LHCN-M2 (cell line): Measurements from ENCODE around the gene SHISA4. TPM values are rescaled to one million over a fixed set of nuclear protein-coding genes. Genes with fewer than 3 reads are reported as not detected.
"Not testable (repeated sequence)": the region's sequence is repeated elsewhere in the genome, so short reads cannot be mapped to it uniquely, and the experiment has no call there.

Source experiments
- DNase-seq: peaks from one replicate; pipeline ENCODE4 v3.0.0-alpha.2; 2012; ENCODE audit warnings: low read depth
- total RNA-seq: library from RNA; depleted of rRNA; stranded (reverse); fragments of >200 nt; gene quantifications from 2 replicates; pipeline ENCODE4 v1.2.3, GENCODE V29; 2014; rRNA removed

The SHISA4 gene
- total RNA-seq, 1 experiment from 2014 or later: 30.6 TPM

DNA sequence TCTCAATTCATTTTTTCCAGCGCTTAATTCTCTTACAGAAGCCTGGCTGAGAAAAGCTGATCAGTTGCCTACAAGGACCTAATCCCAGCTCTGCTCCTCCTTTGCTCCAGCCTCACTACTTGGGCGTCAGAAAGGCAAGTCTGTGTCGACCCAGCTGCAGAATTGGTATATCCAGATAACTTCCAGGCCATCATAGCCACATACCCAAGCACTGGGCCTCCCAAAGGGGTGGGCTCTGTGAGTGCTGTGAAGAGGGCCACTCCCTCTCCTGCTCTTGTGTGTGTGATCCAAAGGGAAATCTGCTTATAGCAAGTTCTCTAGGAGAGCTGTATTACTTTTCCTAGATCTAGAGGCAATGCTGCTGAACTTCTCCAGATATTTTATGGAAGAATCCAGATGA lies 39.6 kb downstream of the SHISA4 start:
- DNase-seq: no peak

DNA sequence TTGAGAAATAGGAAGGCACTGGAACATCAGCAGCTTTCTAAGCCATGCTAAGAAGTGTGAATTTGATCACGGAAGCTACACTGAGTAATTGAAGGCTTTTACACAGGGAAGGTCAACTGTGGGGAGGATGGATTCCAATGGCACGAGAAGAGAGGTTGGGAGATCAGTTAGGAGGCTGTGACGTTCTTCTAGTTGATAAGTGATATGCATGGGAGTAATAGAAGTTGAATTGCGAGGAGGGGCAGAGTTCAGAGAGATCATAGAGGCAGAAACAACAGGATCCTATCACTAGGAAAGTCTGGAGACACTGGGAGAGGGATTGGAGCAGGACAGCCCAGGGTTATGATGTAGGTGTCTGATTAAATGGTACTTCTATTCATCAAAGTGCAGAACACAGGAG lies 41.4 kb downstream of the SHISA4 start:
- no peak for DNase-seq

DNA sequence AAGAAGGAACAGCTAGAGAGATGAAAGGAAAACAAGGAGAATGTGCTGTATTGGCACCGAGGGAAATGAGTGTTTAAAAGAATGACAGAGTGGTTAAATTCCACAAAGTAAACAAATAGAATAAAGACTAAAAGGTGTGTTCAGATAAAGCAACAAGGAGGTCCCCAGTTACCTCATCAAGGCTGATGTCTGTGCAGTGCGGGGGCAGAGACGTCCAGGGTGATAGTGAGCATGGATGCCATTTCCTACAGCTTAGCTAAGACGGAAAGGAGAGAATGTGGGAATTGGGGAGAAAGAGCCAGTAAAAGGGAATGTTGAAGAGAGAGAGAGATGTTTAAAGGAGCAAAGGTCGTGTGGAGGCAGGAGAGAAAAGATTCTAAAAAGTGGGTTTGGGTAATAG lies 42.1 kb downstream of the SHISA4 start:
- DNase-seq: no peak

DNA sequence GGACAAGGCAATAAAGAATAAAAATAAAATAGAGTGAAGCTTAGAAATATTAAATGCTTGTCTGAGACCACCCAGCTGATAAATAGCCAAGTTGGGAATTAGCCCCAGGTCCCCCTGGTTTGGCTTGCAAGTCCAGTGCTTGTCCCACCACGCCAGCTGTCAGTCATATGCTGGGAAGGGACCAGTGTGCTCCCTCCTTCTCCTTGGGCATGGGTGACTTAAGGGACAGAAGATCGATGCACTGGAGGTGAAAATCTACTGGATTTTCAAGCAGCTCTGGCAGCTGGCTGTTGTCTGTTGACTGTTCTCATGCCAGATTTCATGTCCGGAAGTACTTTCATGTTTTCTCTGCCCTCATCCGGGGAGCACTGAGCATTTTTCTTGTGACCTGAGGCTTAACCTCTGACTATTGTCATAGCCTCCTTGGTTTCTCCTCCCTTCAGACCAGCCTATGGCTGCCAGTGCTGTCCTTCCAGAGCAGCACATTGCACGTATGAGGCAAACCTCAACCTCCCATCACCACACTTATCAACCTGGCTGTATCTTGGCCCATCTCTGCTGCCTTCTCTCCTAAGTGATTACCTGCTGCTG lies 45.2 kb downstream of the SHISA4 start:
- peak; percentile 79 for DNase-seq

DNA sequence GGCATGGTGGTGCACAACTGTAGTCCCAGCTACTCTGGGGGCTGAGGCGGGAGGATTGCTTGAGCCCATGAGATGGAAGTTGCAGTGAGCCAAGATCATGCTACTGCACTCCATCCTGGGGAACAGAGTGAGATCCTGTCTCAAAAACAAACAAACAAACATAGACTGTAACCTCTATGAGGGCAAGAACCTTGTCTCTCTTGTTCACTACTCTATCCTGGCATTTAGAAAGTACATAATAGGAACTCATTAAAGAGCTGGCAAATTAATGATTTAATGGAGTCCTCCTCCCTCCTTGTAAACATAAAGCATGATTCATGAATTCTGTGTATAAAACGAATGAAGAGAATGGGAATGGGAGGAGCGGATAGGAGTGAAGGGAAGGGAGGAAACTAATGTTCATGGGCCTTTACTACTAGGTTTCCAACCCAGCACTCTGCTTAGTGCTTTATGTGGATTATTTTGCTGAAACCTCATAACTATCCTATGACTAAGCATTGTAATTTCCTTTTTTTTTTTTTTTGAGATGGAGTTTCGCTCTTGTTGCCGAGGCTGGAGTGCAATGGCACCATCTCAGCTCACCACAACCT lies 49.0 kb downstream of the SHISA4 start:
- DNase-seq: peak; percentile 59

DNA sequence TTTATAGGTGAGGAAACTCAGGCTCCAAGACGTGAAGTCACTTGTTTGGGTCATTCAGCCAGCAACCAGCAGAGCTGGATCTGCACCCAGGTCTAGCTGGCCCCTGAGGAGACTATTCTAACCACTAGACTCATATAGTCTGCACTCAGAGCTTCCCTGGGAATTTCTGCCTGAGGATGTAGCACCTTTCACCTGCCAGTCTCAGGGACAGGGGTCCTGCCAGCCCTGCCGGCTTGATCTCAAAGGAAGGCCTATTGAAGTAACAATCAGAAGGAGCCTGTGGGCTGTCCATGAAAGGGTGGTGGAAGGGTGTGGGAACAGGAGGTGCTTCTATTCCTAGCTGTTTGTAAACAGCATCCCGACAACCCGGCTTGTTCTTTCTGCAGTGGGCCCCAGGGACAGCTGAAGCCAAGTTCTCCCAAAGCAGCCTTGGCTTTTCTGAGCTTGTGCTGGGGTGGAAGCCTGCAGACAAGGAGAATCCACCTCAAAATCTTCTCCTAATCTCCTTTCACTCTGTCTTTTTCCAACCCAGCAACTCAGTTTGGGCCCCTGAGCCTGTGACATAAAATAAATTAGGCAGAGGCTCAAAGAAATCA lies 49.8 kb downstream of the SHISA4 start:
- DNase-seq: no peak

DNA sequence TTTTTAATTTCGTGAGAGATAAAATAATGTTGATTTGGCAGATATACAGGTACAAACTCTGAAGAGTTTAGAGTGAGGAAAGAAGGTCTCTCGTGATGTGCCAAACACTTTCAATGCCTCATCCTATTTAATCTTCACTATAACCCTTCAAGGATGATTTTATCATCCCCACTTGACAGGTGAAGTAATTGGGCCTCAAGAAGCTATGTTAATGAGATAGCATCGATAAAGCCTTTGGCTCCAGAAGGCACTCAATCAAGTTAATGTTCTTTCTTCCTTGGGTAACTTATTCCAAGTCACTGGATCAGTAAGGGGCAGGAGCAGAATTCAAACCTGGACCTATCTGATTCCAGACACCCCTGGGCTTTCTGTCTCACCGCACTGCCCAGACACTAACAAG lies 50.5 kb downstream of the SHISA4 start:
- DNase-seq: no peak

DNA sequence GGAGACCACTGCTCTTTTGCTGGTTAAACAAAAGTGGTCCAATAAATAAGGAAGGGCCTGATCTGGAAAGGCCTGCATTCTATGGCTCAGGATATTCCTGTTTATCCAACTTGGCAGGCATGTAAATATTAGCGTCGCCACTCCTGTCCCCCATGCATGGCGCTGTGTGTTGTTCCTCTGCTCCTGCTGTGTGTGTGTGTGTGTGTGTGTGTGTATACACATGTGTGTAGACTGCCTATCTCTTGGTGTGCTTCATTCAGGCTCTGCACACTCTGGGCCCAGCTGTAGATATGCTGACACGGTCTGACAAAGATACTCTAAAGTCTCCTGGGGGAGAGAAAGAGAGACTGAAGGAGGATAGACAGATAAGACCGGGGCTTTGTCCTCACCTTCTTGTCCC lies 50.9 kb downstream of the SHISA4 start:
- no peak for DNase-seq

DNA sequence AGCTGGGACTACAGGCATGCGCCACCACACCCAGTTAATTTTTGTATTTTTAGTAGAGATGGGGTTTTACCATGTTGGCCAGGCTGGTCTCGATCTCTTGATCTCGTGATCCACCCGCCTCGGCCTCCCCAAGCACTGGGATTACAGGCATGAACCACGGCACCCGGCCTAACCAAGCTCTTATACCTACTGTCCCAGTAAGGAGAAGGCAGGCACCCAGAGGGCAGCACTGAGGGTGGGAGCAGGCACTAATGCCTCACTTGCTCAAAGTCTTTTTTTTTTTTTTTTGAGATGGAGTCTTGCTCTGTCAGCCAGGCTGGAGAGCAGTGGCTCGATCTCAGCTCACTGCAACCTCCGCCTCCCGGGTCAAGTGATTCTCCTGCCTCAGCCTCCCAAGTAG lies 51.6 kb downstream of the SHISA4 start:
- DNase-seq: not testable (repeated sequence)

DNA sequence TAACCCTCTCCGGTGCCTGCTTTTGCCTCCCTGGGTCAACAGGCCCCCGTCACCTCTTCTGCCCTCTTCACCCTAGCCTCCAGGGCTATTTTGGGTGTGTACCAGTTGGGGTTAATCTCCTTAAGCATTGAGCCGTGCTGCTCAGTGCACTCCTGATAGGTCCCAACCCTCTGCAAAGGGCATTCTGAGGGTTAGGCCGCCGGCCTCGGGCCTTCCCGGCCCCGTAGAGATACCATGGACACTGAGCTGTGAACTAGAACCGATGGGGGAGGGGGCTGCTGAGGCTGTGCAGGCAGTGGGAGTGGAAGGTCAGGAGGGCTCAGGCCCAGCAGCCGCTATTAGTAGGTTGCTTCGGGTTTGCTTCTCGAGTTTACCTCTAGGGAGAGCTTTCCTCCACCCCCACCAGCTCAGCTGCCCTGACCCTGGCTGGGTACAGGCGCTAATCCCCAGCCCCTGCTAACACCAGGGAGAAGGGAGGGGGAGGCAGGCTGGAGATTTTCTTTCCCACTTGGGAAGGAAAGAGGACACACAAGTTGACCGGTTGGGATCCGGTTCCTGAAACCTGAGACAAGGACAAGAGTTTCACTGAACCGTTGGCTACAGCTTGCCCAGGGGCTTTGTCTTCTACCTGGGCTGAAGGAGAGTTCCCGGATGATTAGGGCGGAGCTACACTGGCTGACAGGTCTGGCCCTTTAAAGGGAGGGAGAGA lies 52.9 kb downstream of the SHISA4 start:
- DNase-seq: no peak

DNA sequence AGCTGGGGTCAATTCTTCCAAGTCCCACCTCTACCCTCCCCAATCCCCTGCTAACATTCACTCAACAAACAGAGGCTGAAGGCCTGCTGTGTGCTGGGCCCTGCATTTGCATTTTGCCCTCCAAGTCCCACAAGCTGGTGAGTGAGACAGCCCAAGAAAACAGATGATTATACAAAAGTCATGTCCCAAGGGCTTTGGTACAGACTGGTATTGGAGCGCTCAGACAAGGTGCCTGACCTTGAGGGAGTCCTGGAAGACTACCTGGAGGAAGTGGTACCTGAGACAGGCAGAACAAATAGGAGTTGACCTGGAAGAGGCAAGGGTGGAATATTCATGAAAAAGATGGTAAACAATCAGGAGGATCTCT lies 53.4 kb downstream of the SHISA4 start:
- no peak for DNase-seq

Other genes with a start within 250 kb of the SHISA4 start
- gene IPO9, start 59.7 kb upstream of the SHISA4 start, total RNA-seq: 28.9 and 33.1 TPM in 2 replicates
- 0.13 and 0.29 TPM in 2 replicates for gene LMOD1, start 57.6 kb downstream of the SHISA4 start, total RNA-seq
- gene TIMM17A, start 66.6 kb downstream of the SHISA4 start, total RNA-seq: 62.8 and 63.1 TPM in 2 replicates
- gene RNPEP, start 93.8 kb downstream of the SHISA4 start, total RNA-seq: 70.2 and 73.3 TPM in 2 replicates
- gene ELF3, start 121.7 kb downstream of the SHISA4 start, total RNA-seq: 0.06 TPM in 1 of 2 replicates, not detected in the other
- gene GPR37L1, start 234.0 kb downstream of the SHISA4 start, total RNA-seq: 0.06 TPM in 1 of 2 replicates, not detected in the other